GM23338 (cell line): ENCODE measurements around the gene PRR20D. TPM values are rescaled to one million over a fixed set of nuclear protein-coding genes. Genes with fewer than 3 reads are reported as not detected.

Experiments used
- ATAC-seq: fragments of 200-7000 bp; cut with Tn5 transposase; 3 replicates; pipeline ENCODE4 v1.9.1; 2020
- DNase-seq: peaks from one replicate; pipeline ENCODE4 v3.0.0-alpha.2; 2015; ENCODE audit warnings: low spot score
- H2AFZ ChIP-seq: fragments of 200-600 bp; sonication (generic); 2 replicates; pipeline ENCODE4 v1.8.0; 2016; ENCODE audit warnings: antibody characterized with exemption, mild to moderate bottlenecking, moderate library complexity
- H3F3A ChIP-seq: fragments of 200-600 bp; sonication (generic); replicated peaks from 2 replicates; pipeline ENCODE4 v1.8.0; 2017; ENCODE audit warnings: antibody characterized with exemption, mixed run types, low read depth
- H3K27ac ChIP-seq: fragments of 200-600 bp; sonication (generic); 2 replicates; pipeline ENCODE4 v1.6.1; 2016; ENCODE audit warnings: low read depth
- H3K27me3 ChIP-seq: fragments of 200-600 bp; sonication (generic); 2 replicates; pipeline ENCODE4 v1.8.0; 2016; ENCODE audit warnings: mild to moderate bottlenecking, mixed run types, moderate library complexity; ENCODE audit not compliant: insufficient read depth
- H3K36me3 ChIP-seq: fragments of 200-600 bp; sonication (generic); 2 replicates; pipeline ENCODE4 v1.8.0; 2016; ENCODE audit warnings: mild to moderate bottlenecking; ENCODE audit not compliant: insufficient read depth
- H3K4me1 ChIP-seq: fragments of 200-600 bp; sonication (generic); 2 replicates; pipeline ENCODE4 v1.8.0; 2016; ENCODE audit warnings: mild to moderate bottlenecking, moderate library complexity; ENCODE audit not compliant: insufficient read depth
- H3K4me2 ChIP-seq: fragments of 200-600 bp; sonication (generic); 2 replicates; pipeline ENCODE4 v1.7.1; 2017; ENCODE audit warnings: mixed run types
- H3K4me3 ChIP-seq: fragments of 200-600 bp; sonication (generic); 2 replicates; pipeline ENCODE4 v1.6.1; 2016; ENCODE audit warnings: mixed run types
- H3K79me2 ChIP-seq: fragments of 200-600 bp; sonication (generic); replicated peaks from 2 replicates; pipeline ENCODE4 v1.8.0; 2017; ENCODE audit warnings: mild to moderate bottlenecking; ENCODE audit not compliant: insufficient read depth
- H3K9me2 ChIP-seq: fragments of 200-600 bp; sonication (generic); 2 replicates; pipeline ENCODE4 v1.8.0; 2017; ENCODE audit not compliant: insufficient read depth
- H4K20me1 ChIP-seq: fragments of 200-600 bp; sonication (generic); replicated peaks from 2 replicates; pipeline ENCODE4 v1.8.0; 2017; ENCODE audit warnings: mild to moderate bottlenecking; ENCODE audit not compliant: insufficient read depth
- H3K27ac Mint-ChIP-seq: 2 replicates; pipeline ENCODE4 v1.8.0; 2020; ENCODE audit warnings: inconsistent platforms, mild to moderate bottlenecking, moderate library complexity, mixed read lengths
- H3K27me3 Mint-ChIP-seq: 3 replicates; pipeline ENCODE4 v1.8.0; 2022; ENCODE audit warnings: low read depth, mild to moderate bottlenecking, moderate library complexity, mixed read lengths, inconsistent platforms; ENCODE audit not compliant: insufficient read depth, poor library complexity
- H3K36me3 Mint-ChIP-seq: 3 replicates; pipeline ENCODE4 v1.8.0; 2021; ENCODE audit warnings: low read depth, mild to moderate bottlenecking, inconsistent platforms, moderate library complexity, mixed read lengths
- H3K4me1 Mint-ChIP-seq: 3 replicates; pipeline ENCODE4 v1.8.0; 2020; ENCODE audit warnings: mild to moderate bottlenecking, inconsistent platforms, mixed read lengths
- H3K4me3 Mint-ChIP-seq: 3 replicates; pipeline ENCODE4 v1.8.0; 2021; ENCODE audit warnings: moderate library complexity, mild to moderate bottlenecking, inconsistent platforms, mixed read lengths
- H3K9me3 Mint-ChIP-seq: 3 replicates; pipeline ENCODE4 v1.8.0; 2020; ENCODE audit warnings: moderate library complexity, mild to moderate bottlenecking, inconsistent platforms, mixed read lengths
- CREB1 ChIP-seq: fragments of 250-450 bp; sonication (Bioruptor Pico); IDR thresholded peaks from 2 replicates; pipeline ENCODE4 v1.5.0; 2020; ENCODE audit warnings: low read depth, mild to moderate bottlenecking, moderate library complexity
- ETS1 ChIP-seq: IDR thresholded peaks from 2 replicates; pipeline ENCODE4 v1.6.1; 2016; ENCODE audit warnings: antibody characterized with exemption
- EZH2phosphoT487 ChIP-seq: fragments of 200-600 bp; sonication (generic); IDR thresholded peaks from one replicate; pipeline ENCODE4 v1.8.1; 2018; ENCODE audit warnings: antibody characterized with exemption; ENCODE audit not compliant: unreplicated experiment
- JUNB ChIP-seq: IDR thresholded peaks from one replicate; pipeline ENCODE4 v1.6.1; 2016; ENCODE audit warnings: antibody characterized with exemption; ENCODE audit not compliant: unreplicated experiment
- NANOG ChIP-seq: IDR thresholded peaks from 2 replicates; pipeline ENCODE4 v1.6.1; 2016; ENCODE audit warnings: antibody characterized with exemption, borderline replicate concordance
- POLR2AphosphoS5 ChIP-seq: IDR thresholded peaks from 2 replicates; pipeline ENCODE4 v1.6.1; 2016; ENCODE audit warnings: antibody characterized with exemption, low read depth
- ZNF331 ChIP-seq: fragments of 250-450 bp; sonication (Bioruptor Pico); IDR thresholded peaks from 2 replicates; pipeline ENCODE4 v1.5.0; 2020; ENCODE audit warnings: low read depth, mild to moderate bottlenecking, moderate library complexity
- ZNF462 ChIP-seq: fragments of 250-450 bp; sonication (Bioruptor Pico); IDR thresholded peaks from 2 replicates; pipeline ENCODE4 v1.5.0; 2020; ENCODE audit warnings: mild to moderate bottlenecking, moderate library complexity
- polyA plus RNA-seq: library from polyadenylated mRNA; unstranded; fragments of >200 nt; fragmentation: Nextera tagmentation; extraction: Ambion mirVana; gene quantifications from 2 replicates; pipeline ENCODE4 v1.2.1, GENCODE V29; 2016
- total RNA-seq: library from RNA; depleted of rRNA; stranded (reverse); fragments of >200 nt; shearing (Covaris generic); gene quantifications from 2 replicates; pipeline ENCODE4 v1.2.3, GENCODE V29; 2014

PRR20D gene
- total and polyA plus RNA-seq, 2 experiments from 2014 or later, result not detected

GRCh38 chr13:57137585-57137984, 22.8 kb upstream of the PRR20D start:
- Mint-ChIP-seq H3K27ac (no peak overlapping the region), H3K27me3 (no peaks in the 10 kb centered on the region)

More at GRCh38 chr13:57137585-57137984, 22.8 kb upstream of the PRR20D start:
- H3K9me2 ChIP-seq, result no peaks in the 10 kb centered on the region
- ATAC-seq (no peak), DNase-seq (no peak)
- H3K4me2 ChIP-seq, result no peak overlapping the region
- H3K27me3 ChIP-seq, result no peaks in the 10 kb centered on the region
- no peaks in the 10 kb centered on the region for H3K4me1 ChIP-seq
- Mint-ChIP-seq H3K4me3 (no peak overlapping the region), H3K9me3 (no peaks in the 10 kb centered on the region), H3K4me1 (no peaks in the 10 kb centered on the region), H3K36me3 (no peaks in the 10 kb centered on the region)
- no peak overlapping the region for H2AFZ ChIP-seq
- H3K79me2 ChIP-seq, result no peaks in the 10 kb centered on the region
- no peaks in the 10 kb centered on the region for H4K20me1 ChIP-seq
- TF ChIP-seq EZH2phosphoT487, result no peak
- no peak for TF ChIP-seq NANOG
- no peak for TF ChIP-seq POLR2AphosphoS5
- TF ChIP-seq ETS1, result no peak
- no peak for TF ChIP-seq ZNF462
- no peak for TF ChIP-seq JUNB
- no peak for TF ChIP-seq CREB1
- TF ChIP-seq ZNF331 (CRISPR knock-in tag), result no peak
- no peaks in the 10 kb centered on the region for H3K36me3 ChIP-seq
- no peaks in the 10 kb centered on the region for H3F3A ChIP-seq
- H3K27ac ChIP-seq, result no peak overlapping the region
- H3K4me3 ChIP-seq, result no peak overlapping the region
